ENCODE measurements around the gene TRAF4. TPM values are rescaled to one million over a fixed set of nuclear protein-coding genes. Genes with fewer than 3 reads are reported as not detected.

Gene TRAF4
- total and polyA plus RNA-seq, 7 donors: 1.4 to 6.7 (median 2.2) TPM

DNA sequence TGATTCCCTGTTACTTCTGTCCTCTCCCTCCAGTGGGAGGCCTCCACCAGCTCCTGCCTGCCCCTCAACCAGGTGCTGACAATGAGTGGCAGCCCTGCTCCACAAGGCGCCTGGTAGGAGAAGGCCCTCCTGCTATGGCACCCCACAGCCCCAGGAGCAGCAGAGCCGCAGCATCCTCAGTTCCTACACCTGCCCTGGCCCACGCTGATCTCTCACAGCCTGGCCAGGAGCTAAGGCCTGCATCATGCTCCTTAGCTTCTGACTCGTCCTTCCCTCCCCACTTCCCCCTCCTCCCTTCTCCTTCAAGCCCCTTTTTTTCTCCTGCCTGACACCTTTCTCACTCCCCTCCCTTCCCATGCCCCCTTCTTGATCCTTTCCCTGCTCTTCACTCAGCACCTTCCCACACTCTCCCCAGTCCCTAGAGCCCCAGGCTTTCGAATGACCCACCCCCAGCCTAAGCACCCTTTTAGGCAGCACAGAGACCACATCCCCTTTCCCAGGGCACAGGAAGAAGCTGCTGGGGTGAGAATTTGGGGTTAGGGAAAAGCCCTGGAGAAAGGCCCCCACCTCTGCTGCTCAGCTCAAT, 38.6 kb upstream of the TRAF4 start:
- 78 to 80% (median 79%) methylated on average over 5 of the region's 5 CpGs for WGBS, 3 donors
- Histone ChIP-seq H3K9me3 (no peaks in the 10 kb centered on the region), H3K27me3 (ENCODE audit: insufficient read depth in 3 of 3, low read length in 2 of 3) (no peaks in the 10 kb centered on the region), H3K36me3 (ENCODE audit: insufficient read depth in 1 of 2, low read depth in 1 of 2) (peaks cover 5 to 50% of the 10 kb centered on the region in 2 donors), H3K4me3 (no peak overlapping the region), H3K4me1 (no peaks in the 10 kb centered on the region), H3K27ac (no peak overlapping the region)
- TF ChIP-seq, protein P1, sequence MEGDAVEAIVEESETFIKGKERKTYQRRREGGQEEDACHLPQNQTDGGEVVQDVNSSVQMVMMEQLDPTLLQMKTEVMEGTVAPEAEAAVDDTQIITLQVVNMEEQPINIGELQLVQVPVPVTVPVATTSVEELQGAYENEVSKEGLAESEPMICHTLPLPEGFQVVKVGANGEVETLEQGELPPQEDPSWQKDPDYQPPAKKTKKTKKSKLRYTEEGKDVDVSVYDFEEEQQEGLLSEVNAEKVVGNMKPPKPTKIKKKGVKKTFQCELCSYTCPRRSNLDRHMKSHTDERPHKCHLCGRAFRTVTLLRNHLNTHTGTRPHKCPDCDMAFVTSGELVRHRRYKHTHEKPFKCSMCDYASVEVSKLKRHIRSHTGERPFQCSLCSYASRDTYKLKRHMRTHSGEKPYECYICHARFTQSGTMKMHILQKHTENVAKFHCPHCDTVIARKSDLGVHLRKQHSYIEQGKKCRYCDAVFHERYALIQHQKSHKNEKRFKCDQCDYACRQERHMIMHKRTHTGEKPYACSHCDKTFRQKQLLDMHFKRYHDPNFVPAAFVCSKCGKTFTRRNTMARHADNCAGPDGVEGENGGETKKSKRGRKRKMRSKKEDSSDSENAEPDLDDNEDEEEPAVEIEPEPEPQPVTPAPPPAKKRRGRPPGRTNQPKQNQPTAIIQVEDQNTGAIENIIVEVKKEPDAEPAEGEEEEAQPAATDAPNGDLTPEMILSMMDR (IDR thresholded peaks at IDR 0.05): no peak
- intact Hi-C loops (cut with DNase I): no loop called here
- no peak for DNase-seq
- ATAC-seq: no peak

DNA sequence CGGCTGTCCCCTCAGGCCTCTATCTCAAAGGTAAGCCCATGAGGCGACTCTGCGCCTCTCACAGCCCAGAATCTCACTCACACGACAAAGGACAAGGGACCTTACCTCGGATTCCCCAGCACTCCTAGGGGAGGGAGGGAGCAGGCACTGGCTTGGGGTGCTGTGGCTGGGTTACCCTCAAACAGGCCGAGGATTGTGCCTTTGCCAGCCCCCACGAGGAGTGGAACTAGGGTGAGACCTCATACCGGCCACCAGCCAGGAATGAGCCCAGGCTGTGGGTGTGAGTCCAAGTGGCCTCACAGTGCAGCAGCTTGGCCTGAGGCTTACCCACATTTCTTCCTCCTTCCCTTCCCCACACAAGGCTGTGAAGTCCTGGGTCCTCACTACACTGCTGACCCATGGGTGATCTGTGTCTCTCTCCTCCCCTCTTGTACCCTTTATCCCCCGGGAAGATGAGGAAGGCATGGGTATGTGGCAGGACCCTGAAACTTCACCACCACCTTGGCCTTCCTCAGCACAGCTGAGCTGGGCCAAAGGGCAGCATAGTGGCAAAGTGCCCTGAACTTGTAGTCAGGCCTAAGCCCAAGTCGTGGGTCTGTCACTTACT, 38.0 kb upstream of the TRAF4 start:
- TF ChIP-seq, protein P1 (IDR thresholded peaks at IDR 0.05): no peak
- WGBS, 3 donors: 56 to 72% (median 61%) methylated on average over 10 of the region's 10 CpGs
- Histone ChIP-seq H3K27ac (no peak overlapping the region), H3K9me3 (no peaks in the 10 kb centered on the region), H3K4me3 (no peak overlapping the region), H3K36me3 (ENCODE audit: insufficient read depth in 1 of 2, low read depth in 1 of 2) (peaks cover 4 to 43% of the 10 kb centered on the region in 2 donors), H3K4me1 (no peaks in the 10 kb centered on the region), H3K27me3 (ENCODE audit: insufficient read depth in 3 of 3, low read length in 2 of 3) (no peaks in the 10 kb centered on the region)
- intact Hi-C loops (cut with DNase I): no loop called here
- DNase-seq (no peak), ATAC-seq (peak in 1 of 4 donors; percentile 2)

DNA sequence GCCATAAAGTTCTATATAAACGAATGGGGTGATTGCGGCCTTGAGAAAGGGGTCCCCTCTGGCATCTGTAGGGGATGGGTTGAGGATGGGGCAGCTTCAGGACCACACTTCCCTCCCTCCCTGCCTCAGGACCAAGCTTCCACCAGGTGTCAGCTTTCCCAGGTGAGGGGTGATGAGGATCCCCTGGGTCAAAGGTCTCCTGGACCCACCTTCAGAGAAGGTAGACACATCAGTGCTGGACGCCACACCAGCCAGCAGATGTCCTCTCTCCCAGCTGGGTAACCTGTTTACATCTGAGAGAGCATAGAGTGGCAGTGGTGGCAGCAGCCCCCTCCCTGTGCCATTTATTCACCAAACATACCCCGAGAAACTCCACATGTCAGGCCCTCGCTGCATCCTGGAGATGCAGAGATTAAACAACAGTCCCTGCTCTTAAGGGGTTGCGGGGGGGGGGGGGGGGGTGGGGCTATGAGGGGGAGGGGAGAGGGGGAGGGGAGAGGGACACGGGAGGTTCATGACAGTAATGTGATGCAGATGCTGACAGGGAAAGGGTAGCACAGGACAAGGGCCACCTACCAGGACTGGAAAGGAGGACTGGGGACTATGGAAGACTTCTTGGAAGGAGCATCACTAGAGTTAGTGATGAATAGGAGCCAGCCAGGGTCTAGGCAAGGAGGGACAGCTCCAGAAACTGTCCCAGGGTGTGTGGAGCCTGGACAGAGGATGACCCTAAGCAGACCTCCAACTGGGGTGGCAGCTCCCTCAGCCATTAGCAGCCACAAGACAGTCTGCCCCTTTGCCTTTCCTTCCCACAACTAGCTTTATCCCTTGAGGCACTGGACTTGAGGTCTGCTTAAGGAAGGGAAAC, 37.1 kb upstream of the TRAF4 start:
- intact Hi-C loops (cut with DNase I): no loop called here
- peaks cover 0 to 2% (median 0%) of the 10 kb centered on the region in 3 donors for H3K27me3 ChIP-seq (ENCODE audit: insufficient read depth in 3 of 3, low read length in 2 of 3)
- no peak for DNase-seq
- TF ChIP-seq, protein P1 (IDR thresholded peaks at IDR 0.05): no peak
- H3K4me3 ChIP-seq: no peak overlapping the region
- peaks cover 0 to 34% of the 10 kb centered on the region in 2 donors for H3K36me3 ChIP-seq (ENCODE audit: insufficient read depth in 1 of 2, low read depth in 1 of 2)
- 65 to 79% (median 72%) methylated on average over 6 of the region's 7 CpGs for WGBS, 3 donors
- ATAC-seq: no peak
- H3K9me3 ChIP-seq: no peaks in the 10 kb centered on the region
- peaks cover 3% of the 10 kb centered on the region for H3K4me1 ChIP-seq
- H3K27ac ChIP-seq: no peak overlapping the region

DNA sequence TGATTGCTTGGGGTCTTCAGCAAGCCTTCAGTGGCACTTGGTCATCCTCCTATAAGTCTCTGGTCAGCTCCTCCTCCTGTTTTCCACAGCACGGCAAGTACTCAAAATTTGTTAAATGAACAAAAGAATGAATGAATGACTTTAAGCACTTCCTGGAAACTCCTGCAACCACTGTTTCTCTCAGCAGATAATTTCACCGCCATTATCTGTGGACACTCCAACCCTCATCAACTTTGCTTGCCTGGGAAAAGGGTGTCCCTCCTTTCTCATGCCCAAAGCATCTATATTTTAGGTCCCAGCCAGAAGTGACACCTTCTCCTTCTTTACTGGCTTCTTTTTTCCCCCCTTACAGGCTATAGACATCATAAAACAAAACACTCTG, 36.5 kb upstream of the TRAF4 start:
- 85 to 93% (median 88%) methylated on average over 2 of the region's 2 CpGs for WGBS, 3 donors
- intact Hi-C loops (cut with DNase I): no loop called here

More for the DNA sequence above, 36.5 kb upstream of the TRAF4 start:
- Histone ChIP-seq H3K9me3 (no peaks in the 10 kb centered on the region), H3K27me3 (ENCODE audit: insufficient read depth in 3 of 3, low read length in 2 of 3) (peaks cover 0 to 2% (median 0%) of the 10 kb centered on the region in 3 donors), H3K4me1 (peaks cover 5% of the 10 kb centered on the region), H3K36me3 (ENCODE audit: insufficient read depth in 1 of 2, low read depth in 1 of 2) (peaks cover 0 to 28% of the 10 kb centered on the region in 2 donors), H3K4me3 (no peak overlapping the region), H3K27ac (no peak overlapping the region)
- DNase-seq: no peak
- no peak for ATAC-seq
- TF ChIP-seq, protein P1 (IDR thresholded peaks at IDR 0.05): no peak
